ENCODE results near the gene RNF126.
"Not testable (repeated sequence)": the region's sequence is repeated elsewhere in the genome, so short reads cannot be mapped to it uniquely, and the experiment has no call there.

Gene RNF126

DNA sequence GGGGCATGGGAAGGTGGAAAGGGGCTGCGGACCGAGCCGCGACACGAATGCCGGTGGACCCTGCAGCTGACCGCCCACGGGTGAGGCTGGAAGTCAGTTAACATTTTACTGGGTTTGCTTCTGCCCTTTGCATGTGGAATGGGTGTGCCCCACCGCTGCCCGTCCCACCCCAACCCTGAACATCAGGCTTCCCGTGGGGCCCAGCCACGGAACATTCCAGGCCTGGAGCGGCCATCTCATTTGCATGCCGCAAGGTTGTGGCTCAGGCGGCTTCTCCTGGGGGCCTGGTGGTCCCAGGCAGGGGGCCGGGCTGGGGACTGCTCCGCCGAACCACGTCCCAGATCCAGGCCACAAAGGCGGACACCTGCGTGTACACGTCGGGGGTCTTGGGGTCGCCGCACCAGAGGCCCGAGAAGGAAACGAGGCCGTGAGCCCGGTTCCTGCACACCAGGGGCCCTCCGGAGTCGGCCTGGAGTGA lies 22.5 kb upstream of the RNF126 start:
- DNase-seq: no peak

DNA sequence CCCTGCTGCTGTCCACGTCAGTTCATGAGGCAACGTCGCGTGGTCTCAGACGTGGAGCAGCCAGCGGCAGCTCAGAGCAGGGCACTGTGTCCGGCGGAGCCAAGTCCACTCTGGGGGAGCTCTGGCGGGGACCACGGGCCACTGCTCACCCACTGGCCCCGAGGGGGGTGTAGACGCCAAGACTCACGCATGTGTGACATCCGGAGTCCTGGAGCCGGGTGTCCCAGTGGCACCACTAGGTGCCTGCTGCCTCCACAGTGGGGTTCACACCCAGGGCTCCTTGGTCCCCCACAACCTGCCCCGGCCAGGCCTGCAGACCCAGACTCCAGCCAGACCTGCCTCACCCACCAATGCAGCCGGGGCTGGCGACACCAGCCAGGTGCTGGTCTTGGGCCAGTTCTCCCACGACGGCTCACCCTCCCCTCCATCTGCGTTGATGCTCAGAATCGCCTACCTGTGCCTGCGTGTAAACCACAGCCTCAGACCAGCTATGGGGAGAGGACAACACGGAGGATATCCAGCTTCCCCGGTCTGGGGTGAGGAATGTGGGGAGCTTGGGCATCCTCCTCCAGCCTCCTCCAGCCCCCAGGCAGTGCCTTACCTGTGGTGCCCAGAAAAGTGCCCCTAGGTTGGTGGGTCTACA lies 19.8 kb upstream of the RNF126 start:
- DNase-seq: no peak

DNA sequence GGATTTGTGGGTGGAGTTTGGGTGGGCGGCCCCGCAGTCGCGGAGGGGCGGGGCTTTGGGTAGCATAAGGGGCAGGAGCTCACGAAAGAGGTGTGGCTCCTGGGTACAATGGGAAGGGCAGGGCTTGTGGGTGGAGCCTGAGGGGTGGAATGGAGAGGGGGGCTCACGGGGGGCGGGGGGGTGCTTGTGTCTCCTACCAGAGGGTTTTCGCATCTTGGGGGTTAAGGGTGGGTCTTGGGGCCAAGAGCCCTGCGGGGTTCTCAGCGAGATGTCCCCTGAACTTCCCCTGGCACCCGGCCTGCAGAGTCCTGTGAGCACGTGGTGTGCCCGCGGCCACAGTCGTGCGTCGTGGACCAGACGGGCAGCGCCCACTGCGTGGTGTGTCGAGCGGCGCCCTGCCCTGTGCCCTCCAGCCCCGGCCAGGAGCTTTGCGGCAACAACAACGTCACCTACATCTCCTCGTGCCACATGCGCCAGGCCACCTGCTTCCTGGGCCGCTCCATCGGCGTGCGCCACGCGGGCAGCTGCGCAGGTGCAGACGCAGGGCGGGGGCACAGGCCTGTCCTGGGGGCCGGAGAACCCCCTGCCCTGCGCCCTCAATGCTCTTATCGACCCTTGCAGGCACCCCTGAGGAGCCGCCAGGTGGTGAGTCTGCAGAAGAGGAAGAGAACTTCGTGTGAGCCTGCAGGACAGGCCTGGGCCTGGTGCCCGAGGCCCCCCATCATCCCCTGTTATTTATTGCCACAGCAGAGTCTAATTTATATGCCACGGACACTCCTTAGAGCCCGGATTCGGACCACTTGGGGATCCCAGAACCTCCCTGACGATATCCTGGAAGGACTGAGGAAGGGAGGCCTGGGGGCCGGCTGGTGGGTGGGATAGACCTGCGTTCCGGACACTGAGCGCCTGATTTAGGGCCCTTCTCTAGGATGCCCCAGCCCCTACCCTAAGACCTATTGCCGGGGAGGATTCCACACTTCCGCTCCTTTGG lies 18.3 kb upstream of the RNF126 start:
- no peak for DNase-seq

DNA sequence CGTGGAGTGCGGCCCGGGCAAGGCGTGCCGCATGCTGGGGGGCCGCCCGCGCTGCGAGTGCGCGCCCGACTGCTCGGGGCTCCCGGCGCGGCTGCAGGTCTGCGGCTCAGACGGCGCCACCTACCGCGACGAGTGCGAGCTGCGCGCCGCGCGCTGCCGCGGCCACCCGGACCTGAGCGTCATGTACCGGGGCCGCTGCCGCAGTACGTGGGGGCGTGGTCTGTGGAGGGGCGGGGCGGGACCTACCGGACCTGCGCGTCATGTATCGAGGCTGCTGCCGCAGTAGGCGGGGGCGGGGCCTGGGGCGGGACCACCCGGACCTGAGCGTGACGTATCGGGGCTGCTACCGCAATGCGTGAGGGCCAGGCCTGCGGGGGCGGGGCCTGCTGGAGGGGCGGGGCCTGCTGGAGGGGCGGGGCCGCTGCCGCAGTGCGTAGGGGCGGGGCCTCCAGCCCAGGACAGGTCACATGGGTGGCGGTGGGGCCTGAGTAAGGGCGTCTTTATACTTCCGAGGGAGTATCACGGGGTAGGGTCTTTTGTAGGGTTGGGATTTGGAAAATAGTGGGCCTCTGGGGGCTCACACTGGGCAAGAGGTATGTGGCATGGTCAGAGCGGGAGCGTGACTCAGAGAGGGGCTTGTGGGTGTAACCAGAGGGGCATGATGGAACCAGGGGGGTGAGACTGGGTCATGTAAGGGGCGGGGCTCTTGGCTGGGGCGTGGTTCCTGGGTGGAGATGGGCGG lies 17.4 kb upstream of the RNF126 start:
- DNase-seq: peak; percentile 95 to 98

DNA sequence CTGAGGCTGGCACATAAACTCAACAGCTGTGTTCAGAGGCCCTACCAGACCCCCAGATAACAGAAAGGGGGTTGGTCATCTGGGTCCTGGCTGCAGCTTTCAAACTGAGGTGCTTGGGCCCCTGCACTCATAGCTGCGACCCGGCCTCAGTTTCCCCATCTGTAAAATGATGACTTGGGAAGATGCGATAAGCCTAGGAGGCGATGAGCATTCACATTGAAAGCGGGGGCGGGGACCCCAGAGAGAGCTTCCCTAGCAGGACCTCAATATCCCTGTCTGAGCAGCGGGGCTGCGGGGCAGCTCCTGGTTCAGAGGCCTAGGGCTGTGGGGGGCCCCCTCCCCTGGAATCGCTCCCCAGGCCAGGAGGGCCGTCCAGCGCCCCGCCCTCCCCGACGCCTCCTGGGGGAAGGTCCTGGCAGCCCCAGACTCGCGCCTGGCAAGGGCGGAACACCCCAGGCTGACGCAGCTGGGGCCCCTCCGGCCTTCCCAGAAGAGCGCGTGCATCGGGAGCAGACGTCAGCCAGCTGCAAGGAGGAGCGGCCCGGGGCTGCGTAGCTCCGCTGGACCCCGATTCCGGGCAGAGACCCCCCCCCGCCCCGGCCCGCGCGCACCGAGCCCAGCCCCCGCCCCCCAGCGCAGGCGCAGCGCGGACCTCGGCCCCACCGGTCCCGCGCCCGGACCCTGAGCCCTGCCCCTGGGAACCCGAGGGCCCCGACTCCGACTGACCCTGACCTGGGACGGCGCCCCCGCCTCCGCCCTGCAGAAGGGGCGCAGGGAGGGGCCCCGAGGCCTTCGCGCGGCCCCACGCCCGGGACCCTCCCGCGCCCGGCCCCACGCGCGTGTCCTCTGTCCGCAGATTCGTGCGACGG lies 16.6 kb upstream of the RNF126 start:
- no peak for DNase-seq

DNA sequence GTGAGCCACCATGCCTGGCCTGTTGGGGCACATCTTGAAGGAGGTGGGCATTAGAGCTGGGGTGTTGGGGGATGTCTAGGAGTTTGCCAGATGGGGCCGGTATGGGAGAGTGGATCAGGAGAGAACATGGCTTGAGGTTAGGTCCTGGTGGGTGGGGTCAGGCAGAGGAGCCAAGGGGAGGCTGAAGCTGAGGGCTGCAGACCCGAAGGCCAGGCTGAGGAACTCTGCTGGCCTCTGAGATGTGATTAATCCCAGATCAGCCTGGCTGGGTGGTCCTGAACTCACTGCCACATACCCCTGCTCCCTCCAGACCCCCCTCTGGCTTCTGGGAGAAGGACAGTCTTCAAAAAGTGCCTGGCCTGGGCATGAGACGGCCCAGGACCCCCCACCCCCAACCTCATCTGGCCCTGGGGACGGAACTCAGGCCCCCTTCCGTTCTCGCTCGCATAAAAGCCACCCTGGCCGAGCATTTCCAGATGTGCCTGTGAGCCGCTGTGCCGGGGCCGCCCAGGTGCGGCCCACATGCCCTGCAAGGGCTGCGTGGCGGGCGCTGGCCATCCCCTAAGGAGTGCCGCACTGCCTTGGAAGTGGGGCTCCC lies 15.9 kb upstream of the RNF126 start:
- no peak for DNase-seq

DNA sequence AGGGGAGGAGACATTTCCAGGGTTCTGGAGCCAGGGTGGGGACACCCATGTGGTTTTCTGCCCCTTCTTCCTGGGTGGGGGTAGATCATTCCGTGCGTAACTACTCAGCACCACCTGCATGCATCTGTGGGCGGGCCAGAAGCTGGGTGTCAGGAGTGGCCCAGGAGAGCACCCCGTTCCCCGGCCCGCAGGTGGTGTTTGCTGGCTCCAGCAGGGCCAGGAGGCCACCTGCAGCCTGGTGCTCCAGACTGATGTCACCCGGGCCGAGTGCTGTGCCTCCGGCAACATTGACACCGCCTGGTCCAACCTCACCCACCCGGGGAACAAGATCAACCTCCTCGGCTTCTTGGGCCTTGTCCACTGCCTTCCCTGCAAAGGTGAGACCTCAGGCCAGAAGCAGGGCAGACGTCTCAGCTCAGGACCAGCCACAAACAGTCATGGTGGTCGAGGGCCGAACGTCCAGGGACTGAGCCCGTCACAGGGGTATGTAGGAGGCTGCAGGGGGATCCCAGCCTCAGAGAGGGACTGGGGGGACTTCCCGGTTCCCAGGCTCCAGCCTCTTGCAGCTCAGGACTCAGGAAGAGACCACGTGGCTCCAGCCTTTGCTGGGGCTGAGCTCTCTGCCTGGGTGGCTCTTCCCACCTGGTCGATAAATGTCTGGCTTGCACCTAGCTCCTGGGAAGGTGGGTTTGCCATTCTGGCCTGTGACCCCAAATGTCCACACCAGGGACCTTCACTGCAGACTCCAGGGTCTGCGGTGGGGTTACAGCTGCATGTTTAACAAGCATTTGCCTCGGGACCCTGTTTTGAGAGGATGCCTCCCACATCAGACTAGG lies 14.8 kb upstream of the RNF126 start:
- DNase-seq: no peak

DNA sequence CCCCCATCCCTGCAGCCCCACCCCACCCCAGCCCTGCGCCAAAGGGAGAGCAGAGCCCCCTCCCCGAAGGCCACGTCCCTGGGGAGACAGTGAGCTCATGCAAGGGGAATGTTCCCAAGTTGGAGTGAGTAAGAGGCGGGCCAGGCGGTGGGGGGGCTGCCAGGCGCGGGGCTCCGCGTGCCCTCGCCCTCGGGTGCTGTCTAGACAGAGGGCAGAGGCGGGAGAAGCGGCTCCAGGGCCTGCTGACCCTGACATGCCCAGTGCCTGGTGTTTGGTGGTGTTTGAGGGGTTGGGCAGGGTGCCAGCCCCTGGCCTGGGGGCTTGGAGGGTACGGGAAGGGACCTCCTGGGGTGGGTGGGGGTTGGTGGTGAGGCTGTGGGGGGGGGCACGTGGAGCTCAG lies 14.2 kb upstream of the RNF126 start:
- DNase-seq: no peak

DNA sequence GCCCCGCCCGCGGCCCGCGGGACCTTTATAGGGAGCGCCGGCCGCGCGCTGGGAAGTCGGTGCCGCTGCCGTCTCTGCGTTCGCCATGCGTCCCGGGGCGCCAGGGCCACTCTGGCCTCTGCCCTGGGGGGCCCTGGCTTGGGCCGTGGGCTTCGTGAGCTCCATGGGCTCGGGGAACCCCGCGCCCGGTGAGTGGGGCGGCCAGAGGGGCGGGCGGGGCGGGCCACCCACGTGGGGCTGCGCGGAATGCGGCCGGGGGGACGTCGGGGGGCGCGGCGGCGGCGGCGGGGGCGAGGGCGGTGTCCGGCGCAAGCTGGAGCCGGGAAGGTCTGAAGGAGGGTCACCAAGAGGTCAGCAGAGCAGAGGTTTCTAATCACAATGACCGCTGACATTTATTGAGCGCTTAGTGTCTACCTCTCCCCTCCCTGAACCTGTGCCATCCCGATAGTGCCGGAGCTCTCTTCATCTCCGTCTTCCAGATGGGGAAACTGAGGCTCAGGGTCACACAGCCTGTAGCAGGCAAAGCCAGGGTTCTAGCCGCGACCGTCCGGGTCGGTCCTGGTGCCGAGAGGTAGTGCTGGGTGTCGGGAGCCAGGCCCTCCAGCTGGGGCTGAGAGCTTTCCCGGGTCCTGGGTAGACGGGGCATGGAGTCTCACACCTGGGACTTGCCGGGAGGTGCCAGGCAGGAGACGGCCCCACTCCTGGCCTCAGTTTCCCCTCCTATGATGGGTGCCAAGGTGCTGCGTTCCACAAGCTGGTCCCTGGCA lies 13.5 kb upstream of the RNF126 start, which contains the start of gene FSTL3:
FSTL3 (plus strand) TSS at position 54 of the 767 bp plus-strand sequence; CDS start at position 86, 32 bp downstream.
- no peak for DNase-seq

DNA sequence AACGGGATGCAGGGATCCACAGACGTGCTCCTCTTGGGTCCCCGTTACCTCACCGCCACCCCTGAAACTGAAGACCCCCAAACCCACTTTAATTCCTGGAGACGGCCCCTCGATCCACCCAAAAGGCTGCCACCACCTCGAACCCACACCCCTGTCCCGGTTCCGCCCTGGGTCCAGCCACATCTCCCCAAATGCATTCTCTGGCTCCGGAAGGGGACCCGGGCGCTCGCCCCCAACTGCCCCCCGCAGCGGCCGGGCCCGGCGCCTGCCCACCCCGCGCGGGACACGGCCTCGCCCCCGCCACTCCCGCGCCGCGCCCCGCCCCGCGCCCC lies 13.0 kb upstream of the RNF126 start:
- no peak for DNase-seq

DNA sequence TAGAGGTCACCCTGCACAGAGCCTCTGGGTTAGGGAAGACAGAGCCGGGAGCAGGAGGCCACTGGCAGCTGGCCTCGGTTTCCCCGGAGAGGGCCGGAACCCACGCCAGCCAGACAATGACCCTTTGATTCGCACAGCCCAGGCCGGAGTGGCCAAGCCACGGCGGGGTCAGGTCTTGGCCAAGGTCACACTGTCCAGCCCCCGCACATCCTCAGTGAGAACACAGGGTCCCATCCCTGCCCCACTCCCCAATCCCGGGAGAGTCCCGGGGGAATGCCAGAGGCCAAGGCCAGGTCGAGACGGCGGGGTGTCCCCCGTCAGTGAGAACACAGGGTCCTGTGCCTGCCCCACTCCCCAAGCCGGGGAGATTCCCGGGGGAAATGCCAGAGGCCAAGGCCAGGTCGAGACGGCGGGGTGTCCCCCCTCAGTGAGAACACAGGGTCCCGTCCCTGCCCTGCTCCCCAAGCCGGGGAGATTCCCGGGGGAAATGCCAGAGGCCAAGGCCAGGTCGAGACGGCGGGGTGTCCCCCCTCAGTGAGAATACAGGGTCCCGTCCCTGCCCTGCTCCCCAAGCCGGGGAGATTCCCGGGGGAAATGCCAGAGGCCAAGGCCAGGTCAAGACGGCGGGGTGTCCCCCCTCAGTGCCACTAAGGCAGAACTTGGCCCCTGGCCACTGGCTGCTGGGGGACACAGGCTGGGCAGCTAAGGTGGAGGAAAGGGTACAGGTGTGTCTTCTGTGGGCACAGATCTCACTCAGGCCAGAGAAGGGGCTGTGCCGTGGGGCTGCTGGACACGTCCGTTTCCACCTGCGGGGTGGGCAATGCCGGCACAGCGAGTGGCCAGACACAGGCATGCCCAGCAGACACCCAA lies 11.5 kb upstream of the RNF126 start:
- peak in 1 of 2 donors; percentile 29 for DNase-seq

DNA sequence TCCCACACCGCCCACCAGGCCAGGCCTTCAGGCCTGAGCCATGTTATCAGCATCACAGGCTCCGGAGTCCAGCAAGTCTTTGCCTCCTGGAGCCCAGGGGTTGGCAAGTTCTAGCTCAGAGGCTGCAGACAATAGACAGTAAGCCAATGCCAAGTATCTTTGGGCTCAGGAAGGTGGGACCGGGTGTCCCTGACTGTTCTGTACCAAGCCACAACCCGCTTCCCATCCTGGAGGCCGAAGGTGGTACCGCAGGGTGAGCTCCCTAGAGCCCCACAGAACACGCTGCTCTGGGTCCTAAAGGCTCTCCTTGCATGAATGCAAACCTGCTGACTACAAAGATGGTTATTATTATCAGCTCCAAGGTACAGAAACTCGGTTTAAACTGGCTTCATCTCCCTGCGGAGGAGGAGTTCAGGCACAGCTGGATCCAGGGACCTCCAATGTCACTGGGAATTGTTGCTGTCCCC lies 7.6 kb upstream of the RNF126 start:
- DNase-seq: no peak

DNA sequence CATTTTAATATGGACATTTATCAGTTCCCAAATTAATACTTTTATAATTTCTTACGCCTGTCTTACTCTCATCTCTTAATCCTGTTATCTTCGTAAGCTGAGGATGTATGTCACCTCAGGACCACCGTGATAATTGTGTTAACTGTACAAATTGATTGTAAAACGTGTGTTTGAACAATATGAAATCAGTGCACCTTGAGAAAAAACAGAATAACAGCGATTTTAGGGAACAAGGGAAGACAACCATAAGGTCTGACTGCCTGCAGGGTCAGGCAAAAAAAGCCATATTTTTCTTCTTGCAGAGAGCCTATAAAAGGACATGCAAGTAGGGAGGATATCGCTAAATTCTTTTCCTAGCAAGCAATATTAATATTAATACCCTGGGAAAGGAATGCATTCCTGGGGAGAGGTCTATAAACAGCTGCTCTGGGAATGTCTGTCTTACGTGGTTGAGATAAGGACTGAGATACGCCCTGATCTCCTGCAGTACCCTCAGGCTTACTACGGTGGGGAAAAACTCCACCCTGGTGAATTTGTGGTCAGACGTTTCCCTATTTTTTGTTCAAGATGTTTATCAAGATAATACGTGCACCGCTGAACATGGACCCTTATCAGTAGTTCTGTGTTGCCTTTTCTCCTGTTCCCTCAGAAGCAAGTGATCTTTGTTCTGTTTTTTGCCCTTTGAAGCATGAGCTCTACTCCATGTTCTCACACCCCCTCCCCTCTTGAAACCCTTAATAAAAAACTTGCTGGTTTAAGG lies 5.8 kb upstream of the RNF126 start:
- DNase-seq: not testable (repeated sequence)

DNA sequence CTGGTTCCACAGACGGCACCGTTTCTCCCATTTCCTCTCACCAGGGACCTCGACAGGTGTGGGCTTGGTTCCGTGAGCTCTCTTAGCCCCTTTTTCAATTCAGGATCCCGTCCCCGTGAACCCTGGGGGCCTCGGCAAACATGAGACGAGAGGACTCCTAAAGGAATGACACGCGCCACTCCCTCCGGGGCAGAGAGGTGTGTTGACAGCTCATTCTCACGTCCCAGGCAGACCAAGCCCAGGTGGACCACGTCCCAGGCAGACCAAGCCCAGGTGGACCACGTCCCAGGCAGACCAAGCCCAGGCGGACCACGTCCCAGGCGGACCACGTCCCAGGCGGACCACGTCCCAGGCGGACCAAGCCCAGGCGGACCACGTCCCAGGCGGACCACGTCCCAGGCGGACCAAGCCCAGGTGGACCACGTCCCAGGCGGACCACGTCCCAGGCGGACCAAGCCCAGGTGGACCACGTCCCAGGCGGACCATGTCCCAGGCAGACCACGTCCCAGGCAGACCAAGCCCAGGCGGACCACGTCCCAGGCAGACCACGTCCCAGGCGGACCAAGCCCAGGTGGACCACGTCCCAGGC lies 4.1 kb upstream of the RNF126 start:
- not testable (repeated sequence) for DNase-seq

DNA sequence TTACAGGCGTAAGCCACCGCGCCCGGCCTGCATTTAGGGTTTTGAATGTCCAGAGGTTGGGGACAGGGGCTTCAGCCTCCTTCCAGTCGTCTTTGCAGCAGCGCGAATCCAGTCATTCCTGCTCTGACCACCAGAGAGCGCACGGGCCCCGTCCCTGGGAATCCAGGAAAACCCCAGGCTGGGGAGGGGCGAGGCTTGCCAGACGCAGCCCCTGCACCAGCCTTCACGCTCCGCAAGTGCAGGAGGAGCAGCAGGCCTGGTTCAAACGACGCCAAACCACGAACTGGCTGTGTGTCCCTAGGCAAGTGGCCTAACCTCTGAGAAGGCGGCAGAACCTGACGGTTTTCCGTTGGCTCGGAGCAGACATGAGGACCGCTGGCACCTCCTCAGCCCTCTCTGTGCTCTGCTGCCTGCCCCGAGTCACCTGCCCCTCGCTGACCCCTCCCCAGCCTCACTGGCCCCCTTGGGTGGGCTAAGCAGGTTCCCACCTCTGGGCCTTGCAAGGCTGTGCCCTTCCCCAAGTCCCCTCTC lies 2.0 kb upstream of the RNF126 start:
- peak; percentile 47 to 67 for DNase-seq

DNA sequence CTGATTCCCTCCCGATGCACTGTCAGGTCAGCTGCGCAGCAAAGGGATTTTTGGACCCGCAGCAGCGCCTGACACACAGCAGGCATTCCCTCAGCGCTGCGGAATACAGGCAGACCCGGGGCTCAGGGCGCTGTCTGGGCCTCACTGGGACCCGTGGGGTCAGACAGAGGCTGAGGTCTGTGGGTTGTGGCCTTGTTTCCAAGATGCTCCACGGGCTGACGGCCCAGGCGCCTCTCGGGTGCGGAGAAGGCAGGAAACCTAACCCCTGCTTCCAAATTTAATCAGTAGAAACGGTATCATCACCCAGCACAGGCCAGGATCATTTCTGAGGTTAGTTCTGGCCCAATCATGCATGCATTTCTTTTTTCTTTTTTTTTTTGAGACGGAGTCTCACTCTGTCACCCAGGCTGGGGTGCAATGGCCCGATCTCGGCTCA lies 686 bp upstream of the RNF126 start:
- DNase-seq: no peak

Measured in hippocampal formation (tissue), 2 donors.